Measurements from ENCODE around the gene PHKA2. TPM values are rescaled to one million over a fixed set of nuclear protein-coding genes. Genes with fewer than 3 reads are reported as not detected.

PHKA2 gene
- total and polyA plus RNA-seq, 2 of the 4 experiments (the other 2 are of a cell fraction), result 10.0 to 21.5 TPM

- no peaks in the 10 kb centered on the region for H3K27me3 ChIP-seq (ENCODE audit: control insufficient read depth, insufficient read depth, low read length)
- no peak overlapping the region for H2BK15ac ChIP-seq (ENCODE audit: low read depth, low read length)
- dilution Hi-C loops (cut with HindIII; ENCODE audit: low sequenced_read_pairs, unreplicated experiment), result no loop called here
- WGBS, 2 experiments (ENCODE audit: extremely low coverage in 2 of 2, insufficient read length in 1 of 2), result 71% methylated on average over 4 of the region's 10 CpGs; no CpG with 5 or more reads in 1 of the 2 experiments
- no peak overlapping the region for H3K4me3 ChIP-seq (ENCODE audit: insufficient read depth, low read depth, low read length)
- H4K5ac ChIP-seq (ENCODE audit: low read depth, low read length), result no peak overlapping the region
- H4K20me1 ChIP-seq (ENCODE audit: insufficient read depth, low read length), result no peaks in the 10 kb centered on the region
- peaks cover 2% of the 10 kb centered on the region for H3K36me3 ChIP-seq (ENCODE audit: control insufficient read depth, insufficient read depth, low read length)
- intact Hi-C loops (cut with micrococcal nuclease), result no loop called here
- H4K91ac ChIP-seq (ENCODE audit: insufficient read depth, low read depth, low read length), result no peak overlapping the region
- DNase-seq (no peak), ATAC-seq (ENCODE audit: low read depth) (no peak)
- H3K56ac ChIP-seq (ENCODE audit: extremely low read depth, insufficient read depth, low read length), result no peak overlapping the region
- H3K14ac ChIP-seq (replicated peaks; ENCODE audit: low read depth, low read length), result no peak overlapping the region
- H2AK5ac ChIP-seq (ENCODE audit: low read depth, low read length), result no peak overlapping the region
- H3K9me3 ChIP-seq (ENCODE audit: control insufficient read depth, insufficient read depth, low read length), result no peaks in the 10 kb centered on the region
- H3K23ac ChIP-seq (ENCODE audit: low read depth, low read length), result no peak overlapping the region
- no peak for TF ChIP-seq FOS (IDR thresholded peaks at IDR 0.05; ENCODE audit: low read depth, low read length)
- TF ChIP-seq SMC3 (IDR thresholded peaks at IDR 0.05; ENCODE audit: low read depth, low read length), result no peak
- no peak for TF ChIP-seq USF2 (IDR thresholded peaks at IDR 0.05; ENCODE audit: low read depth, low read length)
- TF ChIP-seq POLR2A (IDR thresholded peaks at IDR 0.05; ENCODE audit: low read depth, low read length), result no peak
- TF ChIP-seq RAD21 (IDR thresholded peaks at IDR 0.05; ENCODE audit: low read length), result no peak
- TF ChIP-seq CTCF (conservative IDR thresholded peaks at IDR 0.05; ENCODE audit: low read depth, low read length), result no peak
- no peak for TF ChIP-seq CEBPB (IDR thresholded peaks at IDR 0.05; ENCODE audit: low read depth, low read length)
- TF ChIP-seq RCOR1 (IDR thresholded peaks at IDR 0.05; ENCODE audit: insufficient replicate concordance, low read length), result no peak
- no peak for TF ChIP-seq MAFK (IDR thresholded peaks at IDR 0.05; ENCODE audit: low read depth, low read length)
- H4K8ac ChIP-seq (ENCODE audit: low read depth in 2 of 2, low read length in 2 of 2), result no peak overlapping the region
- H2AFZ ChIP-seq (replicated peaks; ENCODE audit: low read length, poor library complexity), result no peak overlapping the region
- no peak overlapping the region for H3K27ac ChIP-seq (ENCODE audit: insufficient read depth, low read length)
- H3K4me1 ChIP-seq (ENCODE audit: control insufficient read depth, insufficient read depth, low read length), result no peaks in the 10 kb centered on the region
- no peak overlapping the region for H2AK9ac ChIP-seq (replicated peaks; ENCODE audit: low read depth, low read length, poor library complexity)
- H3K18ac ChIP-seq (ENCODE audit: low read depth, low read length), result no peak overlapping the region
- no peaks in the 10 kb centered on the region for H3K79me1 ChIP-seq (ENCODE audit: low read depth in 1 of 2, low read length in 2 of 2)
- H3K4me2 ChIP-seq (ENCODE audit: low read depth, low read length), result no peak overlapping the region
- no peak overlapping the region for H3K9ac ChIP-seq (ENCODE audit: low read depth, low read length)
- H3K9me1 ChIP-seq (ENCODE audit: insufficient read depth, low read length), result no peaks in the 10 kb centered on the region
- no TSS peak for BruUV-seq (replicated peaks)
- H2BK20ac ChIP-seq (ENCODE audit: low read depth, low read length), result no peak overlapping the region
- POLR2A ChIA-PET (ENCODE audit: unreplicated experiment), result no interaction called here
- H2BK120ac ChIP-seq (ENCODE audit: low read depth, low read length), result no peak overlapping the region
- no peak overlapping the region for H2BK5ac ChIP-seq (ENCODE audit: low read depth, low read length, poor library complexity, severe bottlenecking)
- CTCF ChIA-PET, result interaction anchor here (1.7 kb wide), 1 partner anchor 398 kb away, joined by 12 read pairs; no protein-coding TSS in a partner anchor
- H3K4ac ChIP-seq (ENCODE audit: low read depth, low read length), result no peak overlapping the region
- in situ Hi-C loops (cut with MboI; ENCODE audit: low sequenced_read_pairs), result no loop called here
These were observed 48.0 kb downstream of the PHKA2 start for GRCh38 chrX:18935893-18936292.
